Breast epithelium (tissue), 4 donors: ENCODE data around the gene MZB1. TPM values are rescaled to one million over a fixed set of nuclear protein-coding genes. Genes with fewer than 3 reads are reported as not detected.
"Not testable (repeated sequence)": the region's sequence is repeated elsewhere in the genome, so short reads cannot be mapped to it uniquely, and the experiment has no call there.

Experiments used
- DNase-seq, 2 donors: peaks; one replicate each; pipeline ENCODE4 v3.0.0-alpha.2; 2019; ENCODE audit warnings: low spot score in 2 of 2
- H3K27ac ChIP-seq, 2 donors: fragments of 200-600 bp; sonication (generic) in 1 of 2; one replicate each; pipeline ENCODE4 v1.5.1; 2016 to 2019; ENCODE audit warnings: mild to moderate bottlenecking in 1 of 2
- H3K27me3 ChIP-seq, 2 donors: fragments of 200-600 bp; sonication (generic) in 1 of 2; one replicate each; pipeline versions ENCODE4 v1.5.1 to v1.6.0; 2017 to 2019; ENCODE audit warnings: control low read depth in 1 of 2, mild to moderate bottlenecking in 1 of 2
- H3K36me3 ChIP-seq: fragments of 200-600 bp; one replicate; pipeline ENCODE4 v1.5.1; 2019
- H3K4me1 ChIP-seq, 2 donors: fragments of 200-600 bp; sonication (generic); one replicate each; pipeline ENCODE4 v1.5.1; 2016 to 2019; ENCODE audit warnings: control low read depth in 1 of 2
- H3K4me3 ChIP-seq, 3 donors: fragments of 200-600 bp; sonication (generic); 1 replicate in 2 of 3; 2 replicates in 1 of 3; pipeline ENCODE4 v1.5.1; 2016 to 2019; ENCODE audit warnings: mild to moderate bottlenecking in 3 of 3, moderate library complexity in 2 of 3
- H3K9me3 ChIP-seq, 2 donors: fragments of 200-600 bp; sonication (generic) in 1 of 2; one replicate each; pipeline ENCODE4 v1.5.1; 2016 to 2019; ENCODE audit warnings: control low read depth in 1 of 2
- CTCF ChIP-seq, 3 donors: fragments of 450-650 bp; IDR thresholded peaks; one replicate each; pipeline ENCODE4 v1.5.1; 2016 to 2017; ENCODE audit warnings: antibody characterized with exemption in 3 of 3, mild to moderate bottlenecking in 3 of 3, moderate library complexity in 3 of 3
- POLR2A ChIP-seq: fragments of 450-650 bp; IDR thresholded peaks from one replicate; pipeline ENCODE4 v1.6.1; 2016; ENCODE audit warnings: antibody characterized with exemption, mild to moderate bottlenecking, moderate library complexity
- POLR2AphosphoS5 ChIP-seq, 3 donors: sonication (generic); formaldehyde crosslinking; IDR thresholded peaks; one replicate each; pipeline ENCODE4 v1.6.1; 2017; ENCODE audit warnings: antibody characterized with exemption in 3 of 3
- intact Hi-C: fragments of 100-400 bp; cut with DNase I; formaldehyde crosslinking; loops from one replicate; pipeline ENCODE4 v1.15.1; 2023; ENCODE audit warnings: low total_unique reads
- total RNA-seq, 3 donors: library from RNA; depleted of rRNA; stranded (reverse); fragments of >200 nt; gene quantifications; one replicate each; pipeline ENCODE4 v1.1.0, GENCODE V29; 2016

The MZB1 gene
- total RNA-seq, 3 donors from 2014 or later, result 8.6 to 35.4 TPM; not detected in 1

- Histone ChIP-seq H3K9me3 (no peaks in the 10 kb centered on the region), H3K4me3 (no peak overlapping the region), H3K27ac (no peak overlapping the region), H3K36me3 (peaks cover 3% of the 10 kb centered on the region), H3K27me3 (no peaks in the 10 kb centered on the region), H3K4me1 (no peaks in the 10 kb centered on the region)
- TF ChIP-seq POLR2AphosphoS5 (IDR thresholded peaks at IDR 0.05) (no peak), POLR2A (no peak), CTCF (IDR thresholded peaks at IDR 0.05) (no peak)
- intact Hi-C loops, result no loop called here
- peak in 1 of 2 donors; percentile 2 for DNase-seq
These were observed 25.8 kb downstream of the MZB1 start for GRCh38 chr5:139363937-139364336.

- no peaks in the 10 kb centered on the region for H3K4me1 ChIP-seq
- H3K9me3 ChIP-seq, result no peaks in the 10 kb centered on the region
- no peaks in the 10 kb centered on the region for H3K27me3 ChIP-seq
- no peak overlapping the region for H3K4me3 ChIP-seq
- peak in 1 of 2 donors; percentile 2 for DNase-seq
- H3K27ac ChIP-seq, result no peak overlapping the region
- intact Hi-C loops, result no loop called here
- H3K36me3 ChIP-seq, result peaks cover 3% of the 10 kb centered on the region
- TF ChIP-seq CTCF (IDR thresholded peaks at IDR 0.05), result no peak
- no peak for TF ChIP-seq POLR2A
These were observed 27.8 kb downstream of the MZB1 start for GRCh38 chr5:139361835-139362429.

DNA sequence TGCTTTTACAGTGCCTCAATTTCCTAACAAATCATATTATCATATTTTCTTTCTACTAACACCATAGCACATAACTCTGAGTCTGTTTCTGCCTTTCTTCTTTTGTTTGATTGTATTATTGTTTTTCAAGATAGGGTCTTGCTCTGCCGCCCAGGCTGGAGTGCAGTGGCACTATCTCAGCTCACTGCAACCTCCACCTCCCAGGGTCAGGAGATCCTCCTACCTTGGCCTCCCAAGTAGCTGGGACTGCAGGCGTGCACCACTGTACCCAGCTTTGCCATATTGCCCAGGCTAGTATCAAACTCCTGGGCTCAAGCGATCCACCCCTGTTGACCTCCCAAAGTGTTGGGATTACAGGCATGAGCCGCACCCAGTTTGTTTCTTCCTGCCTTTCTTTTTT lies 29.3 kb downstream of the MZB1 start:
- H3K9me3 ChIP-seq, result no peaks in the 10 kb centered on the region
- H3K4me3 ChIP-seq, result no peak overlapping the region
- no peaks in the 10 kb centered on the region for H3K27me3 ChIP-seq
- intact Hi-C loops, result no loop called here
- peaks cover 3% of the 10 kb centered on the region for H3K36me3 ChIP-seq
- TF ChIP-seq POLR2A (no peak), CTCF (IDR thresholded peaks at IDR 0.05) (no peak), POLR2AphosphoS5 (IDR thresholded peaks at IDR 0.05) (no peak)
- peak in 1 of 2 donors; percentile 3 for DNase-seq
- H3K4me1 ChIP-seq, result no peaks in the 10 kb centered on the region
- no peak overlapping the region for H3K27ac ChIP-seq

- H3K27ac ChIP-seq, result no peak overlapping the region
These were observed 31.6 kb downstream of the MZB1 start for GRCh38 chr5:139358064-139358463.

DNA sequence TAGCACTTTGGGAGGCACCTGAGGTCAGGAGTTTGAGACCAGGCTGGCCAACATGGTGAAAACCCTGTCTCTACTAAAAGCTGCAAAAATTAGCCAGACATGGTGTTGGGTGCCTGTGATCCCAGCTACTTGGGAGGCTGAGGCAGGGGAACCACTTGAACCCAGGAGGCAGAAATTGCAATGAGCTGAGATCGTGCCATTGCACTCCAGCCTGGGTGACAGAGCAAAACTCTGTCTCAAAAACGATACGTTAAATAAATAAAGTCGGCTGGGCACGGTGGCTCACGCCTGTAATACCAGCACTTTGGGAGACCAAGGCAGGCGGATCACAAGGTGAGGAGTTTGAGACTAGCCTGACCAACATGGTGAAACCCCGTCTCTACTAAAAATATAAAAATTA lies 33.8 kb downstream of the MZB1 start:
- intact Hi-C loops, result loop anchor here (1.0 kb wide), 1 partner anchor 11 kb away; no protein-coding TSS in a partner anchor
- not testable (repeated sequence) for H3K9me3 ChIP-seq, H3K4me3 ChIP-seq, H3K27me3 ChIP-seq, H3K27ac ChIP-seq, H3K4me1 ChIP-seq, H3K36me3 ChIP-seq, DNase-seq

More at GRCh38 chr5:139358064-139358463, 31.6 kb downstream of the MZB1 start:
- no peaks in the 10 kb centered on the region for H3K36me3 ChIP-seq
- no peak overlapping the region for H3K4me3 ChIP-seq
- H3K27me3 ChIP-seq, result no peaks in the 10 kb centered on the region
- intact Hi-C loops, result no loop called here
- TF ChIP-seq POLR2AphosphoS5 (IDR thresholded peaks at IDR 0.05) (no peak), POLR2A (no peak), CTCF (IDR thresholded peaks at IDR 0.05) (no peak)
- no peak for DNase-seq
- H3K9me3 ChIP-seq, result no peaks in the 10 kb centered on the region
- no peaks in the 10 kb centered on the region for H3K4me1 ChIP-seq

DNA sequence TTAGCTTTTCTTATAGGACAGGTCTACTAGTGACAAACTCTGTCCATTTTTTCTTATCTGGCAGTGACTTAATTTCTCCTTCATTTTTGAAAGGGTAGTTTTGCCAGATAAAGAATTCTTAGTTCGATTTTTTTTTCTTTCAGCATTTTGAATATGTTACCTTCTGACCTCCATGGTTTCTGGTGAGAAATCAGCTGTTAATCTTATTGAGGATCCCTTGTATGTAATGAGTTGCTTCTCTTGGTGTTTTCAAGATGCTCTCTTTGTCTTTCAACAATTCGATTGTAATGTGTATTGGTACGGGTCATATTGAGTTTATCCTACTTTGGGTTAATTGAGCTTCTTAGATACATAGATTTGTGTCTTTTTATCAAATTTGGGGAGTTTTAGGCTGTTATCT lies 35.5 kb downstream of the MZB1 start:
- intact Hi-C loops, result no loop called here
- Histone ChIP-seq H3K27ac (no peak overlapping the region), H3K4me1 (no peaks in the 10 kb centered on the region), H3K36me3 (no peaks in the 10 kb centered on the region), H3K9me3 (no peaks in the 10 kb centered on the region), H3K27me3 (no peaks in the 10 kb centered on the region), H3K4me3 (no peak overlapping the region)
- no peak for TF ChIP-seq POLR2AphosphoS5 (IDR thresholded peaks at IDR 0.05)
- no peak for TF ChIP-seq CTCF (IDR thresholded peaks at IDR 0.05)
- TF ChIP-seq POLR2A, result no peak
- DNase-seq, result no peak

DNA sequence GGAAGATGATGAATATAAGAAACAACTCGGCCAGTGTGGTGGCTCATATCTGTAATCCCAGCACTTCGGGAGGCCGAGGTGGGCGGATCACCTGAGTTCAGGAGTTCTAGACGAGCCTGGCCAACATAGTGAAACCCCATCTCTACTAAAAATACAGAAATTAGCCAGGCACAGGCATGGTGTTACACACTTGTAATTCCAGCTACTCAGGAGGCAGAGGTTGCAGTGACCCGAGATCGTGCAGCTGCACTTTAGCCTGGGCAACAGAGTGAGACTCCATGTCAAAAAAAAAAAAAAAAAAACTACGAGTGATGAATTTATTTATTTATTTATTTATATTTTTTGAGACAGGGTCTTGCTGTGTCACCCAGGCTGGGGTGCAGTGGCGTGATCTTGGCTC lies 41.9 kb downstream of the MZB1 start:
- H3K27ac ChIP-seq, H3K27me3 ChIP-seq, intact Hi-C loops, H3K36me3 ChIP-seq, H3K4me1 ChIP-seq, H3K9me3 ChIP-seq, DNase-seq, H3K4me3 ChIP-seq: not testable (repeated sequence)

DNA sequence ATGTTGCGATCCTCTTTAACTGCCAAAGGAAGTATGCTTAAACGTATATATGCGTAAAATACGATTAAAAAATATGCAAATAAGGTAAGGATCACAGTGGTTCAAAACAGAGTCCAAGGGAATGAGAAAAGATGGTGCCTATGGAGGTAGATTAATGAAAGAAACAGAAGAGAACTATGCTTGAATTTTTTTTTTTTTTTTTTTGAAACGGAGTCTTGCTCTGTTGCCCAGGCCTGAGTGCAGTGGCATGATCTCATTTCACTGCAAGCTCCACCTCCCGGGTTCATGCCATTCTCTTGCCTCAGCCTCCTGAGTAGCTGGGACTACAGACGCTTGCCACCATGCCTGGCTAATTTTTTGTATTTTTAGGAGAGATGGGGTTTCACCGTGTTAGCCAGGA lies 44.3 kb downstream of the MZB1 start:
- H3K9me3 ChIP-seq, intact Hi-C loops, H3K27ac ChIP-seq, H3K27me3 ChIP-seq, H3K4me3 ChIP-seq, H3K36me3 ChIP-seq, H3K4me1 ChIP-seq, DNase-seq: not testable (repeated sequence)
